ENCODE data around the gene SCAMP4. TPM values are rescaled to one million over a fixed set of nuclear protein-coding genes. Genes with fewer than 3 reads are reported as not detected.

The SCAMP4 gene
- total RNA-seq, 1 experiment from 2014 or later = 69.8 TPM

DNA sequence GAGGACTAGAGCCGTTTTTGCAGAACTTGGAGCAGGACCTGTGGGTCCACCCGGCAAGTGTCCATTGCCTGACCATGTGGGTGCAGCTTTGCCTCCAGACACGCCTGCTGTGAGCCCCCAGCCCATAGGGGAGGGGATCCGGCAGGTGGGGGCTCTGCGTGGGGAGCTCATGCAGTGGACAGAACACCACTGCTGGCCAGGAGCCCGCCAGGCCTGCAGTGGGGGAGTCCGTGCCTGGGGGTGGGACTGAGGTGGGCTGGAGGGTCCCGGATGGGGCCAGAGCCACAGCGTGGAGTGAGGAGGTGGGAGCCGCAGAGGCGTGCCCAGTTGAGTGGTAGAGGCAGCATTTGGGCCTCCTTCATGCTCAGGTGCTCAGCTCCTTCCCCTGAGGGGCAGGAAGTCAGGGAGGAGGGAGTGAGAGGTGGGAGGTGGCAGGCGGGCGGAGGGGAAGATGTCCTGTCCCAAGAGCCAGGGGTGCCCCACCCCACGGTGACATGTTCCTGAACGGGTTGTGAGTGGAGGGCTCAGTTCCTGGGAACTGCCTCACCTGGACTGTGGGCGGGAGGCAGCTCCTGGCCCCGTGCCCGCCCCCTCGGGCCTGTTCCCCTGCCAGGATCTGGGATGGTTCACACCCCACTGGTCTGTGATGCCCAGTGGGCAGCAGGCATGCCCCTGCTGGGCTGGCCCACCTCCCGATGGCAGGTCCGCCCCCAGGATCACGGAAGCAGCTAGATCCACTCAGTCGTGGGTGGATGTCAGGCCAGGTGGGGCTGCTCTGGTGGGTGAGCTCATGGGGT lies 8.8 kb downstream of the SCAMP4 start:
- H3K36me3 ChIP-seq (ENCODE audit: low read depth) = no peaks in the 10 kb centered on the region
- no peaks in the 10 kb centered on the region for H3K4me1 ChIP-seq (replicated peaks; ENCODE audit: insufficient read depth)
- peaks cover 36% of the 10 kb centered on the region for H4K20me1 ChIP-seq (ENCODE audit: insufficient read depth)
- no peak overlapping the region for H2AFZ ChIP-seq
- TF ChIP-seq EZH2 (IDR thresholded peaks at IDR 0.05; ENCODE audit: low read depth) = no peak
- TF ChIP-seq, protein P1, sequence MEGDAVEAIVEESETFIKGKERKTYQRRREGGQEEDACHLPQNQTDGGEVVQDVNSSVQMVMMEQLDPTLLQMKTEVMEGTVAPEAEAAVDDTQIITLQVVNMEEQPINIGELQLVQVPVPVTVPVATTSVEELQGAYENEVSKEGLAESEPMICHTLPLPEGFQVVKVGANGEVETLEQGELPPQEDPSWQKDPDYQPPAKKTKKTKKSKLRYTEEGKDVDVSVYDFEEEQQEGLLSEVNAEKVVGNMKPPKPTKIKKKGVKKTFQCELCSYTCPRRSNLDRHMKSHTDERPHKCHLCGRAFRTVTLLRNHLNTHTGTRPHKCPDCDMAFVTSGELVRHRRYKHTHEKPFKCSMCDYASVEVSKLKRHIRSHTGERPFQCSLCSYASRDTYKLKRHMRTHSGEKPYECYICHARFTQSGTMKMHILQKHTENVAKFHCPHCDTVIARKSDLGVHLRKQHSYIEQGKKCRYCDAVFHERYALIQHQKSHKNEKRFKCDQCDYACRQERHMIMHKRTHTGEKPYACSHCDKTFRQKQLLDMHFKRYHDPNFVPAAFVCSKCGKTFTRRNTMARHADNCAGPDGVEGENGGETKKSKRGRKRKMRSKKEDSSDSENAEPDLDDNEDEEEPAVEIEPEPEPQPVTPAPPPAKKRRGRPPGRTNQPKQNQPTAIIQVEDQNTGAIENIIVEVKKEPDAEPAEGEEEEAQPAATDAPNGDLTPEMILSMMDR (conservative IDR thresholded peaks at IDR 0.05) = no peak
- H3K4me3 ChIP-seq = no peak overlapping the region
- intact Hi-C loops (cut with micrococcal nuclease; ENCODE audit: unreplicated experiment) = no loop called here
- no peaks in the 10 kb centered on the region for H3F3A ChIP-seq (ENCODE audit: insufficient read depth, low read depth)
- POLR2A ChIA-PET (ENCODE audit: unreplicated experiment) = no interaction called here
- no peak overlapping the region for H3K4me2 ChIP-seq
- H3K79me2 ChIP-seq (ENCODE audit: low read depth) = peaks cover 24% of the 10 kb centered on the region
- H3K9me3 ChIP-seq (ENCODE audit: insufficient read depth, low read depth) = no peaks in the 10 kb centered on the region
- CTCF ChIA-PET = no interaction called here
- BruUV-seq (replicated peaks) = no TSS peak
- no peak for DNase-seq
- H3K27ac ChIP-seq = no peak overlapping the region
- H3K27me3 ChIP-seq (ENCODE audit: insufficient read depth, low read depth) = no peaks in the 10 kb centered on the region
- no peaks in the 10 kb centered on the region for H3K9me2 ChIP-seq (ENCODE audit: insufficient read depth)

DNA sequence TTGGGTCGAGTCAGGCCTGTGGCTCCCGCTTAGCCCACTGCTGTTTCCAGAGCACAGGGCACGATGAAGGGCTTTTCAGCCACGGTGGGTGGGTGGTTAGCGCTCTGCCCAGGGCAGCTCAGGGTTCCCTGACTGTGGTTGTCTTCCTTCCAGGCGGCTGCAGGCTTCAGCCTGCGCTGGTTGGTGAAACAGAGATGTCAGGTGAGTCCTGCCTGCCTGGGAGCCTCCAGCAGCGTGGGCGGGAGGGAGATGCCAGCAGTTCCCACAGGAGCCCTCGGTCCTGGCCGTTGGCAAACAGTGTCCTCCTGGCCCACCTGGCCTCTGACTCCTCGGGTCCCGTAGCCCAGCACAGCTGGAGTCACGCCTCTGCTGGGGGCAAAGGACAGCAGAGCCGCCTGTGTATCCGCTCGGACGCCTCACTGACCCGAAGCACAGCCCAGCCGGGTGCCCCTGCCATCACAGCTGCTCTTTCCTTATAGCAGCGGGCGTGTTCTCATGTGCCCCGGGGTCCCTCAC lies 9.7 kb downstream of the SCAMP4 start:
- no peak overlapping the region for H3K4me3 ChIP-seq
- TF ChIP-seq, protein P1 (conservative IDR thresholded peaks at IDR 0.05) = no peak
- TF ChIP-seq EZH2 (IDR thresholded peaks at IDR 0.05; ENCODE audit: low read depth) = no peak
- H3K9me2 ChIP-seq (ENCODE audit: insufficient read depth) = no peaks in the 10 kb centered on the region
- intact Hi-C loops (cut with micrococcal nuclease; ENCODE audit: unreplicated experiment) = no loop called here
- H3K4me1 ChIP-seq (replicated peaks; ENCODE audit: insufficient read depth) = no peaks in the 10 kb centered on the region
- peaks cover 16% of the 10 kb centered on the region for H3K79me2 ChIP-seq (ENCODE audit: low read depth)
- ChIA-PET CTCF (no interaction called here), POLR2A (ENCODE audit: unreplicated experiment) (no interaction called here)
- H3K36me3 ChIP-seq (ENCODE audit: low read depth) = no peaks in the 10 kb centered on the region
- no peaks in the 10 kb centered on the region for H3F3A ChIP-seq (ENCODE audit: insufficient read depth, low read depth)
- H3K4me2 ChIP-seq = no peak overlapping the region
- DNase-seq = no peak
- no peaks in the 10 kb centered on the region for H3K9me3 ChIP-seq (ENCODE audit: insufficient read depth, low read depth)
- no peaks in the 10 kb centered on the region for H3K27me3 ChIP-seq (ENCODE audit: insufficient read depth, low read depth)
- H2AFZ ChIP-seq = no peak overlapping the region
- H4K20me1 ChIP-seq (ENCODE audit: insufficient read depth) = peaks cover 33% of the 10 kb centered on the region
- no peak overlapping the region for H3K27ac ChIP-seq
- BruUV-seq (replicated peaks) = no TSS peak

DNA sequence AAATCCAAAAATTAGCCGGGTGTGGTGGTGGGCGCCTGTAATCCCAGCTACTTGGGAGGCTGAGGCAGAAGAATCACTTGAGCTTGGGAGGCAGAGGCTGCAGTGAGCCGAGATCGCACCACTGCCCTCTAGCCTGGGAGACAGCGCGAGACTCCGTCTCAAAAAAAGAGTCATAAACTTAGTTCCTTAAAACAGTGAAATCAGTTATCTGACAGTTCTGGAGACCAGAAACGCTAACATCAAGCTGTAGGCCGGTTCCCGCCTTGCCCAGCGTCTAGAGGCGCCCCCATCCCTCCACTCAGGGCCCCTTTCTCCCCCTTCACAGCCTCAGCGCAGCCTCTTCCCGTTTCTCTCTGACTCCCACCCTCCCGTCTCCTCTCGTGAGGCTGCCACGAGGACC lies 11.9 kb downstream of the SCAMP4 start:
- Histone ChIP-seq H3K9me3 (ENCODE audit: insufficient read depth, low read depth) (no peaks in the 10 kb centered on the region), H3K9me2 (ENCODE audit: insufficient read depth) (no peaks in the 10 kb centered on the region), H3K4me3 (no peak overlapping the region), H3K27me3 (ENCODE audit: insufficient read depth, low read depth) (no peaks in the 10 kb centered on the region), H3K4me2 (no peak overlapping the region), H3K27ac (no peak overlapping the region), H3K79me2 (ENCODE audit: low read depth) (no peaks in the 10 kb centered on the region), H3K4me1 (replicated peaks; ENCODE audit: insufficient read depth) (no peaks in the 10 kb centered on the region), H3K36me3 (ENCODE audit: low read depth) (no peaks in the 10 kb centered on the region), H2AFZ (no peak overlapping the region), H4K20me1 (ENCODE audit: insufficient read depth) (peaks cover 14% of the 10 kb centered on the region), H3F3A (ENCODE audit: insufficient read depth, low read depth) (no peaks in the 10 kb centered on the region)
- TF ChIP-seq, protein P1 (conservative IDR thresholded peaks at IDR 0.05) = no peak
- no peak for TF ChIP-seq EZH2 (IDR thresholded peaks at IDR 0.05; ENCODE audit: low read depth)
- ChIA-PET POLR2A (ENCODE audit: unreplicated experiment) (no interaction called here), CTCF (no interaction called here)
- no TSS peak for BruUV-seq (replicated peaks)
- DNase-seq = no peak
- intact Hi-C loops (cut with micrococcal nuclease; ENCODE audit: unreplicated experiment) = no loop called here
